Effector memory CD4-positive, alpha-beta T cell (primary cell): ENCODE results near the gene SPTBN5.
"Not testable (repeated sequence)": the region's sequence is repeated elsewhere in the genome, so short reads cannot be mapped to it uniquely, and the experiment has no call there.

Experiments
- DNase-seq, 3 donors: peaks; one replicate each; pipeline ENCODE4 v3.0.0-alpha.2; 2020
- H3K27ac ChIP-seq: 2 replicates; pipeline ENCODE4 v1.7.0; 2013; ENCODE audit warnings: mild to moderate bottlenecking, low read length, moderate library complexity; ENCODE audit not compliant: insufficient read depth, poor library complexity, severe bottlenecking
- H3K27me3 ChIP-seq: replicated peaks from 2 replicates; pipeline ENCODE4 v1.7.0; 2013; ENCODE audit warnings: mild to moderate bottlenecking, low read length; ENCODE audit not compliant: insufficient read depth, control insufficient read depth, poor library complexity, severe bottlenecking
- H3K36me3 ChIP-seq: 2 replicates; pipeline ENCODE4 v1.7.0; 2013; ENCODE audit warnings: mild to moderate bottlenecking, low read length, moderate library complexity; ENCODE audit not compliant: control insufficient read depth, insufficient read depth
- H3K4me1 ChIP-seq: 2 replicates; pipeline ENCODE4 v1.7.0; 2013; ENCODE audit warnings: low read length, mild to moderate bottlenecking; ENCODE audit not compliant: control insufficient read depth, insufficient read depth, poor library complexity, severe bottlenecking
- H3K4me3 ChIP-seq: 2 replicates; pipeline ENCODE4 v1.7.0; 2013; ENCODE audit warnings: low read length, low read depth, mild to moderate bottlenecking; ENCODE audit not compliant: insufficient read depth, poor library complexity, severe bottlenecking
- H3K9me3 ChIP-seq: 2 replicates; pipeline ENCODE4 v1.7.0; 2013; ENCODE audit warnings: mild to moderate bottlenecking, low read length, moderate library complexity; ENCODE audit not compliant: control insufficient read depth

The SPTBN5 gene

GRCh38 chr15:41840673-41841072 lies 53.2 kb downstream of the SPTBN5 start:
- Histone ChIP-seq H3K36me3 (peaks cover 65% of the 10 kb centered on the region), H3K27me3 (no peaks in the 10 kb centered on the region), H3K4me3 (no peak overlapping the region), H3K27ac (no peak overlapping the region), H3K9me3 (no peaks in the 10 kb centered on the region), H3K4me1 (no peaks in the 10 kb centered on the region)
- DNase-seq: no peak

DNA sequence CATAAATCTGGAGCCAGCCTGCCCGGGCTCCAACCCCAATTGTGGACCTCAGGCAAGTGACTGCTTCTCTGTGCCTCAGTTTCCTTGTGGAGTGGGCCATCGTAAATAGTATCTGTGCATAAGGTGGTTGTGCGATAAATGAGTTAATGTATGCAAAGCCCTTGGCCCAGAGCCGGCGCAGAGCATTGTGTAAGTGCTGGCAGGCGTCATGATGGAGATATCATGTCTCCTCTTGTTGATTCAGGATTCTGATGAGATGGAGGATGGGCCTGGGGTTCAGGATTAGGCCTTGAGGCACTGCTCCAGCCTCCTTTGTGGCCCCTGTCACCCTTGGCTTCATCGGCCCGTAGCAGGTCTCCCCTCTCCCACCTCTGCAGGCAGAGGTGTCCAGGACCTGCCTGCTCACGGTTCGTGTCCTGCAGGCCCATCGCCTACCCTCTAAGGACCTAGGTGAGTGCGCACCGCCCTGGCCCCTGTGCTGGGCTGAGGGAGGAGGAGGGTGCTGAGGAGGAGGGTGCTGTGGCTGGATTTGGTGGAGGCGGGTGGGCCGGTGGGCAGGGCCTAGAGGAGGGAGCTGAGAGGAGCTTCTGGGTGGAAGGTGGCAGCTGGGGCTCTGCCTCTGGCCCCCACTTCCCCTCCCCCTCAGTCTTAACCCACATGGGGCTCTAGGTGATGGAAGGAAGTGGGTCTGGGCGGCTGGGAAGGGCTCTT lies 53.9 kb downstream of the SPTBN5 start:
- peaks cover 66% of the 10 kb centered on the region for H3K36me3 ChIP-seq

DNA sequence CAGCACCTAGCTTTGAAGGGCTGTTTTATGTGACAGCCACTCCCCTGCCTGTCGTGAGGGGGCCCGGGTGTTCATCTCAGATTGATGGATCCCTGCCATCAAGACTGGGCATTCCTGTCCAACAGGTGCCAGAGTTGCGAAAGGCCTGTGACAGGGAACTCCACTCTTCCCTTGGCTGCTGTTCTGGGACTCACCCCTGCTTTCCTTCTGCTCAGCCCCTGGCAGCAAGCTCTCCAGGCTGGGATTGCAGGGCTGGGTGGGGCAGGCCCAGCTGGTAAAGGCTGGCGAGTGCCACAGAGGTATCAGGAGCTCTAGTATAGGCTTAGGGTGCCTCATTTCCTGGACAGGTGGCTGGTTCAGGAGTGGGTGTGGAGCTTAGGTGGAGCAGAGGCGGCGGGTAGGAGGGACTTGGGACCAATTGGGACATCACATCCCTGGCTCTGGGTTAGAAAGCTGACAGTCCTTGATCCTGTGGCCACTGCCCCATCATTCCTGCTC lies 55.4 kb downstream of the SPTBN5 start, which contains the start of gene PLA2G4B:
Gene PLA2G4B, plus strand, starts transcription at position 448 of the 498 bp plus-strand sequence. CDS start 67 bp downstream, outside the sequence.
- Histone ChIP-seq H3K4me1 (no peaks in the 10 kb centered on the region), H3K27ac (no peak within 1 kb of the TSS), H3K9me3 (no peaks in the 10 kb centered on the region), H3K36me3 (peaks cover 57% of the 10 kb centered on the region), H3K4me3 (no peak within 1 kb of the TSS), H3K27me3 (no peaks in the 10 kb centered on the region)
- no peak for DNase-seq

More for the DNA sequence above, 53.9 kb downstream of the SPTBN5 start:
- no peak for DNase-seq
- H3K27me3 ChIP-seq: no peaks in the 10 kb centered on the region
- H3K4me3 ChIP-seq: no peak overlapping the region
- no peak overlapping the region for H3K27ac ChIP-seq
- H3K4me1 ChIP-seq: no peaks in the 10 kb centered on the region
- no peaks in the 10 kb centered on the region for H3K9me3 ChIP-seq

GRCh38 chr15:41836713-41837454 lies 57.0 kb downstream of the SPTBN5 start:
- H3K36me3 ChIP-seq: peaks cover 48% of the 10 kb centered on the region
- H3K9me3 ChIP-seq: no peaks in the 10 kb centered on the region
- peaks cover 13% of the 10 kb centered on the region for H3K4me1 ChIP-seq
- no peaks in the 10 kb centered on the region for H3K27me3 ChIP-seq
- no peak for DNase-seq
- no peak overlapping the region for H3K27ac ChIP-seq
- H3K4me3 ChIP-seq: no peak overlapping the region

DNA sequence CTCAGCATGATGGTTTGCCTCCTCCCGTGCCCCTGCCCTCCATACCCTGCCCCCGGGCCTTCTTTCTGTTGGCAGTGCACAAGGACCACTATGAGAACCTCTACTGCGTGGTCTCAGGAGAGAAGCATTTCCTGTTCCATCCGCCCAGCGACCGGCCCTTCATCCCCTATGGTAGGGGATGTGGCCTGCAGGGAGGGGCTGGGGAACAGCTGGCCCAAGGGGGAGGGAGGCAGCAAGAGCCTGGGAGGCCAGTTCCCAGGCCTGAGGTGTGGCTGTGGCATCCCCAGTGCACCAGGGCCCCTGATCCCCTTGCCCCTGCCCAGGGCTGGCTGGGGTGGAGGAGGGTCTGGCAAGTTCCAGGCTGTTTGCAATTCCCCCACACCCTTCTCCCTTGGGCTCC lies 57.8 kb downstream of the SPTBN5 start:
- Histone ChIP-seq H3K27ac (no peak overlapping the region), H3K4me3 (no peak overlapping the region), H3K27me3 (no peaks in the 10 kb centered on the region), H3K9me3 (no peaks in the 10 kb centered on the region), H3K4me1 (peaks cover 21% of the 10 kb centered on the region), H3K36me3 (peaks cover 43% of the 10 kb centered on the region)
- no peak for DNase-seq

GRCh38 chr15:41834096-41834495 lies 59.8 kb downstream of the SPTBN5 start:
- H3K4me3 ChIP-seq: no peak overlapping the region
- H3K27me3 ChIP-seq: no peaks in the 10 kb centered on the region
- H3K9me3 ChIP-seq: no peaks in the 10 kb centered on the region
- H3K36me3 ChIP-seq: peaks cover 34% of the 10 kb centered on the region
- H3K4me1 ChIP-seq: peaks cover 30% of the 10 kb centered on the region
- DNase-seq: no peak
- H3K27ac ChIP-seq: no peak overlapping the region

GRCh38 chr15:41832875-41833274 lies 61.0 kb downstream of the SPTBN5 start:
- no peaks in the 10 kb centered on the region for H3K27me3 ChIP-seq
- peaks cover 30% of the 10 kb centered on the region for H3K36me3 ChIP-seq
- H3K9me3 ChIP-seq: no peaks in the 10 kb centered on the region
- peaks cover 34% of the 10 kb centered on the region for H3K4me1 ChIP-seq
- no peak for DNase-seq
- no peak overlapping the region for H3K27ac ChIP-seq
- no peak overlapping the region for H3K4me3 ChIP-seq

- DNase-seq: no peak
- Histone ChIP-seq H3K4me1 (peaks cover 34% of the 10 kb centered on the region), H3K9me3 (no peaks in the 10 kb centered on the region)
These were observed 61.6 kb downstream of the SPTBN5 start for GRCh38 chr15:41832208-41832607.

GRCh38 chr15:41831291-41831690 lies 62.6 kb downstream of the SPTBN5 start:
- Histone ChIP-seq H3K27ac (peak overlapping the region; percentile 2), H3K36me3 (peaks cover 19% of the 10 kb centered on the region), H3K4me1 (peaks cover 34% of the 10 kb centered on the region)
- not testable (repeated sequence) for H3K27me3 ChIP-seq, H3K9me3 ChIP-seq, H3K4me3 ChIP-seq
- DNase-seq: peak; percentile 23 to 49 (median 30)

More at GRCh38 chr15:41832208-41832607, 61.6 kb downstream of the SPTBN5 start:
- Histone ChIP-seq H3K27ac (no peak overlapping the region), H3K36me3 (peaks cover 26% of the 10 kb centered on the region), H3K27me3 (no peaks in the 10 kb centered on the region), H3K4me3 (no peak overlapping the region)
